Nasal cavity respiratory epithelium epithelial cell of viscerocranial mucosa (primary cell): Measurements from ENCODE around the gene HABP4. TPM values are rescaled to one million over a fixed set of nuclear protein-coding genes. Genes with fewer than 3 reads are reported as not detected.

Source experiments
- total RNA-seq: library from RNA; depleted of rRNA; stranded (reverse); fragments of >200 nt; gene quantifications from 2 replicates; pipeline ENCODE4 v1.2.3, GENCODE V29; 2014

Gene HABP4
- total RNA-seq: 5.1 and 6.2 TPM in 2 replicates

GRCh38 chr9:96449845-96450612 is at the start of gene HABP4:
TSS of gene HABP4 (plus strand) at chr9:96450169. CDS start at chr9:96450280, 111 bp downstream.

GRCh38 chr9:96418083-96418919 is 31.7 kb upstream of the HABP4 start, which contains the start of gene ZNF367:
TSS of gene ZNF367 (minus strand) at chr9:96418370. CDS start at chr9:96418032, 338 bp downstream.

Other genes starting within 250 kb of the HABP4 start
- gene HSD17B3, start 148.0 kb upstream of the HABP4 start, total RNA-seq: under 0.01 and 1.5 TPM in 2 replicates
- 19.6 and 34.9 TPM in 2 replicates for gene SLC35D2, start 66.5 kb upstream of the HABP4 start, total RNA-seq
- 0.14 and 0.34 TPM in 2 replicates for gene ZNF367, start 31.8 kb upstream of the HABP4 start, total RNA-seq
- gene CDC14B, start 169.7 kb downstream of the HABP4 start, total RNA-seq: 12.6 and 18.4 TPM in 2 replicates
- gene PRXL2C, start 205.1 kb downstream of the HABP4 start, total RNA-seq: 7.5 and 8.8 TPM in 2 replicates